NCI-H1048 (cell line): Measurements from ENCODE around the gene UBL5.
A peak's percentile ranks its signal among the peaks of the same experiment; 100 is the strongest.
"Not testable (repeated sequence)": the region's sequence is repeated elsewhere in the genome, so short reads cannot be mapped to it uniquely, and the experiment has no call there.

Experiments
- DNase-seq: peaks from one replicate; lab custom pipeline; 2025; lab: John Stamatoyannopoulos, UW

UBL5 gene

DNA sequence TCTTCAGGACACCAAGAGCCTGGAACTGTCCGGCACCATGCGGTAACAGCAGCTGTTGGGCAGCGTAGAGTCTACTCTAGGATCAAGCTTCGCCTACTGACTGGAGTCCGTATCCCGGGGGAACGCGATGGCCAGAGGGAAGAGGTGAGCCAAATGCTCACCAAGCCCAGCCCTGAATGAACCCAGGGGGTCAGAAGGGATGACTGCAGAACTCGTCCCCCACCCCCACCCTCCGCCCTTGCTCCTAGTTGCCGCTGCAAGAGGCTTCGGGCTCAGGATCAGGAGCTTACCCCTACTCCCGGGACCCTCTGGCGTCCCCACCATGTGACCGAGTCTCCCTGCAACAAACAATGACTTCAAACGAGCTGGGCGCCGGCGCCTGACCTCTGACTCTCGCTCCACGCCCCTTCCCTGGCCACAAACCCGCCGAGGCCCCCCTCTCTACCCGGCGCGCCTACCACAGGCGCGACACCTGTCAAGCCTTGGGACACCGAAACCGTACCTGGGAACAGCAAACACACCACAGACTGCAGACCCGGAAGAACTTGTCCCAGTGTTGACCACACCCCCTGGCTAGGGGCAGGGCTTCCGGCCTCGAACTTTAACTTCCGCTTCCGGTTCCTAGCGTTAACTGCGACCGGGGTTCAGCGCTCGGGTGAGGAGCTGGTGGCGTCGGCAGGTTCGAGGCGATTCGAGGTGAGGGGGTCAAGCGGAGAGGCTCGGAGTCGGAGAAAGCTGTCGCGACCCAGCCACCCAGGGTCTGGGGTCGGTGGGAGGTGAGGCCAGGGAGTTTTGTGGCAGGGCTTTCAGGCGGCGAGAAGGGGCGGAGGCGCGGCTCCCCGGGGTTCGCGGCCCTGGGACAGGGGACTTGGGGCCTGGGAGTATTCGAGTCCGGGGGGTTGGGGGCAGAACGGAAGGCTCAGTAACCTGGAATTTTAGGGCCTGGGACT lies at the start of gene UBL5:
TSS of gene UBL5 (plus strand) at position 630 of the 950 bp plus-strand sequence. CDS start 420 bp downstream, outside the sequence.
- DNase-seq = peak; percentile 79

DNA sequence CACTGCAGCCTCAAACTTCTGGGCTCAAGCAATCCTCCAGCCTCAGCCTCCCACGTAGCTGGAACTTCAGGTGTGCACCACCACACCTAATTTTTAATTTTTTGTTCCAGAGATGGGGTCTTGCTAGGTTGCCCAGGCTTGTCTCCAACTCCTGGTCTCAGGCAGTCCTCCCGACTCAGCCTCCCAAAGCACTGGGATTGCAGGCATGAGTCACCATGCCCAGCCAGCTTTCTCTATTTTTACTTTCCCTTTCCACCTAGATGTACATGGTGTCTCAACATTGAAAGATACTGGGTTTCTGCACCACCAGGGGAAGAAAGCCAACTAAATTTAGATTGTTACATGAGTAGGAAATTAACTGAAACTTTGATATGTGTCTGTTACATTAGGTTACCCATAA lies 45.4 kb upstream of the UBL5 start:
- no peak for DNase-seq

DNA sequence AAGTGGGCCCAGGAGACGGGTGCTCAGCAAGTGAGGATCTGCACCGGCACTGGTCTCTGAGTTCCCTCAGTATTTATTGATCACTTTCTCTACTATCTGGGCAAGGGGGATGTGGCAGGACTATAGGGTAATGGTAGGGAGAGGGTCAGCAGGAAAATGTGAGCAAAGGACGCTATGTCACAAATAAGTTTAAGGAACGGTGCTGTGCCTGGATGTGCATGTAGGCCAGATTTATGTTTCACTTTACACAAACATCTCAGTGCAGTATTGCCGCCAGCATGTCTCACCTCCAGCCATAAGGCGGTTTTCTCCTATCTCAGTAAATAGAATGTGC lies 43.6 kb upstream of the UBL5 start:
- DNase-seq = not testable (repeated sequence)

DNA sequence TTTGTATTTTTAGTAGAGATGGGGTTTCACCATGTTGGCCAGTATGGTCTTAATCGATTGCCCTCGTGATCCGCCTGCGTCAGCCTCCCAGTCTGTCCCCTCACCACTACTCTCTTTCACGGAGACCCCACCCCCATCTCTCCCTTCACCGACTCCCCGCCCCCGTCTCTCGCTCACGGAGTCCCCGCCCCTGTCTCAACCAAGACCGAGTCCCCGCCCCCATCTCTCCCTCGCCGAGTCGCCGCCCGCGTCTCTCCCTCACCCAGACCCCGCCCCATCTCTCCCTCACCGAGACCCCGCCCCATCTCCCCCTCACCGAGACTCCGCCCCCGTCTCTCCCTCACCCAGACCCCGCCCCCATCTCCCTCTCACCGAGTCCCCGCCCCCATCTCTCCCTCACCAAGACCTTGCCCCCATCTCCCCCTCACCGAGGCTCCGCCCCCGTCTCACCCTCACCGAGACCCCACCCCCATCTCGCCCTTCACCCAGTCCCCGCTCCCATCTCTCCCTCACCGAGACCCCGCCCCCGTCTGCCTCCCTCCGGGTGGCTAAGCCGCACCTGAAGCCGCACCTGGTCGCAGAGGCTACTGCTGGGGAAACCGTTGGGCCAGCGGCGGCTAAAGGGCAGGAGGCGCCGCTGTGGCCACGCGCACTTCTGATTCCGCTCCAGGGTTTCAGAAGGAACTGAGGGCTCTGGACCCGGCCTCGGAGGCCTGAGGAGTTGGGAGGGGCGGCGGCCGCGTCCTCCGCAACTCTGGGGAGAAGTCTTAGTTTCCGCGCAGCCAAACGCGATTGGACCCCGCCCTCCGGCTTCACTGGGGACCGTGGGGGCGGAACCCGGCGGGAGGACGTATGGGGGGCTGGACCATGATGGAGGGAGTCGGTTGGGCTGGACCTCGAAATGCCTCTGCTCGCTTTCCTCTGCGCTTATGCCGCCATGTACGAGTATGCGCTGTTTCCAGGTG lies 42.1 kb upstream of the UBL5 start:
- DNase-seq = peak; percentile 94

DNA sequence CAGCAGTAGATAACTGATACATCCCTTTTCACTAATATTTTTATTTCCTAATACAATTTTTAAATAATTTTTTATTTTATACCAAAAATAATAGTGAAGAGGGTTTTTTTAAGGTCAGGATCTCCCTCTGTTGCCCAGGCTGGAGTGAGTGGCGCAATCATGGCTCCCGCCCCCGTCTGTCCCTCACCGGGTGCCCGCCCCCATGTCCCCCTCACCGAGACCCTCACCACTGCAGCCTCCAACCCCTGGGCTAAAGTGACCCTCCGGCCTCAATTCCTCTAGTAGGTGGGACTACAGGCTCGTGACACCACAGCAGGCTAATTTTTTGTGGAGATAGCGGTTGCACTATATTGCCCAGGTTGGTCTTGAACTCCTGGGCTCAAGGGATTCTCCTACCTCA lies 41.4 kb upstream of the UBL5 start:
- DNase-seq = no peak

DNA sequence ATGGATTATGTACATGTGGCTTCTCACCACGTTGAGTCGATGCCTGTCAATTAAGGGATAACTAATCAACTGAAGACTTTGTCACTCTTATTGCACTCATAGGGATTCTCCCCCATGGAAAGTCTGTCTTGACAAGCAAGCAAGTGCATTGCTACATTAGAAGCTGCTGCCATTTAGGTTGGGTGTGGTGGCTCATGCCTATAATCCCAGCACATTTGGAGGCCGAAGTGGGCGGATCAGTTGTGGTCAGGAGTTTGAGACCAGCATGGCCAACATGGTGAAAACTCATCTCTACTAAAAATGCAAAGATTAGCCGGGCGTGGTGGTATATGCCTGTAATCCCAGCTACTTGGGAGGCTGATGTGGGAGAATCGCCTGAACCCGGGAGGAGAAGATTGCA lies 40.9 kb upstream of the UBL5 start:
- DNase-seq = no peak

DNA sequence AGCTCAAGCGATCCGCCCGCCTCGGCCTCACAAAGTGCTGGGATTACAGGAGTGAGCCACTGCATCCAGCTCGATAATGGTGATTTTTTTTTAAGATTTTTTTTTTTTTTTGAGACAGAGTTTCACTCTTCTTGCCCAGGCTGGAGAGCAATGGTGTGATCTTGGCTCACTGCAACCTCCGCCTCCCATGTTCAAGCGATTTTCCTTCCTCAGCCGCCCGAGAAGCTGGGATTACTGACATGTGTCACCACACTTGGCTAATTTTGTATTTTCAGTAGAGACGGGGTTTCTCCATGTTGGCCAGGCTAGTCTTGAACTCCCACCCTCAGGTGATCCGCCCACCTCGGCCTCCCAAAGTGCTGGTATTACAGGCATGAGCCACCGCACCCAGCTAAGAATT lies 39.1 kb upstream of the UBL5 start:
- DNase-seq = not testable (repeated sequence)

DNA sequence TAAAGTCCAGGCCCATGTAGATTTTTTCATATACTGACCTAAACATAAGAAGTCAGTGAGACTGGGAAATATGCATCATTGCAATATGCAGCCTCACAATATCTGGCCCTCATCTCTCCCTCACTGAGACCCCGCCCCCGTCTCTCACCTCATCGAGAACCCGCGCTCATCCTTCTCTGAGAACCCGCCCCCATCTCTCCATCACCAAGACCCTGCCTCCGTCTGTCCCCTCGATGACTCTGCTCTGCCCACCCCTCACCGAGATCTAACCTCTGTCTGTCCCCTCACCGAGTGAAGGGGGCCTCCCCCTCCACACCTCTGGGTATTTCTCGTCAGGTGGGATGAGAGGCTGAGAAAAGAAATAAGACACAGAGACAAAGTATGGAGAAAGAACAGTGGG lies 38.7 kb upstream of the UBL5 start:
- DNase-seq = no peak

DNA sequence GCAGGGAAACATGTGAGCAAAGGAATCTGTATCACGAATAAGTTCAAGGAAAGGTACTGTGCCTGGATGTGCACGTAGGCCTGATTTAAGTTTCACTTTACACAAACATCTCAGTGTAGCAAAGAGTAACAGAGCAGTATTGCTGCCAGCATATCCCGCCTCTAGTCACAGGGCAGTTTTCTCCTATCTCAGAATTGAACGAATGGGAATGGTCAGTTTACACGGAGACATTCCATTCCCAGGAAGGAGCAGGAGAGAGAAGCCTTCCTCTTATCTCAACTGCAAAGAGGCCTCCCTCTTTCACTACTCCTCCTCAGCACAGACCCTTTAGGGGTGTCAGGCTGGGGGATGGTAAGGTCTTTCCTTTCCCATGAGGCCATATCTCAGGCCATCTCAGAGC lies 38.1 kb upstream of the UBL5 start:
- not testable (repeated sequence) for DNase-seq

DNA sequence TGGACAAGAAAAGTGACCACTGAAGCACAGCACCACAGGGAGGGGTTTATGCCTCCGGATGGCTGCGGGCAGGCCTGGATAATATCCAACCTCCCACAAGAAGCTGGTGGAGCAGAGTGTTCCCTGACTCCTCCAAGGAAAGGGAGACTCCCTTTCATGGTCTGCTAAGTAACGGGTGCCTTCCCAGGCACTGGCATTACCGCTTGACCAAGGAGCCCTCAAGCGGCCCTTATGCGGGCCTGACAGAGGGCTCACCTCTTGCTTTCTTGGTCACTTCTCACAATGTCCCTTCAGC lies 36.7 kb upstream of the UBL5 start:
- DNase-seq = not testable (repeated sequence)

DNA sequence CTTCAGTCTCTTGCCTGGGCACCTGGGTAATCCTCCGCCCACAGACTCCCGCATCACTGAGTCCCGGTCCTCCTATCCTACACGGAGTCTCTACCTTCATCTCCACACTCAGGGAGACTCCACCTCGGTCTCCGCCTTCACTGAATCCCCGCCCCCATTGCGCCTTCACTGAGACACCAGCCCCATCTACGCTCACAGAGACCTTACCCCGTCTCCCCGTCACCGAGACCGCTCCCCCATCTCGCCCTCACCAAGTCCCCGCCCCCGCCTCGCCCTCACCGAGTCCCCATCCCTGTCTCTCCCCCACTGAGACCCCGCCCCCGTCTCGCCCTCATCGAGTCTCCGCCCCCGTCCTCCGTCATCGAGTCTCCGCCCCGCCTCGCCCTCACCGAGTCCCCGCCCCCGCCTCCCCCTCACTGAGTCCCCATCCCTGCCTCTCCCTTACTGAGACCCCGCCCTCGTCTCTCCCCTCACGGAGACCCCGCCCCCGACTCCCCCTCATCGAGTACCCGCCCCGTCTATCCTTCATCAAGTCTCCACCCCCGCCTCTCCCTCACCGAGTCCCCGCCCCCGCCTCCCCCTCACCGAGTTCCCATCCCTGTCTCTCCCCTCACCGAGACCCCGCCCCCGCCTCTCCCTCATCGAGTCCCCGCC lies 36.0 kb upstream of the UBL5 start:
- peak; percentile 90 for DNase-seq

DNA sequence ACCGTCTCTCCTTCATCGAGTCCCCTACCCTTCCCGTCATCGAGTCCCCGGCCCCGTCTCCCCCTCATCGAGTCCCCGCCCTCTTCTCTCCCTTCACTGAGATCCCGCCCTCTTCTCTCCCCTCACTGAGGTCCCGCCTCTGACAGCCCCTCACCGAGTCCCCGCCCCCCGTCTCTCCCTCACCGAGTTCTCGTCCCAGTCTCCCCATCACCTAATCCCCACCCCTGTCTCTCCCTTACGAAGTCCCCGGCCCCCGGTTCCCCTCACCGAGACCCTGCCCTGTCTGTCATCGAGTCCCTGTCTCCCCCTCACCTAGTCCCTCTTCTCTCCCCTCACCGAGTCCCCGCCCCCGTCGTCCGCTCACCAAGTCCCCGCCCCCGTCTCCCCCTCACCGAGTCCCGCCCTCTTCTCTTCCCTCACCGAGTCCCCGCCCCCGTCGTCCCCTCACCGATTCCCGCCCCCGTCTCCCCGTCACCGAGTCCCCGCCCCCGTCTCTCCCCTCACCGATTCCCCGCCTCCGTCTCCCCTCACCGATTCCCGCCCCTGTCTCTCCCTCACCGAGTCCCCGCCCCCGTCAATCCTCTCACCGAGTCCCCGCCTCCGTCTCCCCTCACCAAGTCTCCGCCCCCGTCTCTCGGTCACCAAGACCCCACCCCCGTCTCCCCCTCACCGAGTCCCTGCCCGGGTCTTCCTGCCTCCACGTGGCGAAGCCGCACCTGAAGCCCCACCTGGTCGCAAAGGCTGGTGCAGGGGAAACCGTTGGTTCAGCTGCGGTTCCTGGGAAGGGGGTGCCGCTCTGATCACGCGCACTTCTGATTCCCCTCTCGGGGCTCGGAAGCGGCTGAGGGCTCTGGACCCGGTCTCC lies 35.3 kb upstream of the UBL5 start:
- DNase-seq = peak; percentile 90

DNA sequence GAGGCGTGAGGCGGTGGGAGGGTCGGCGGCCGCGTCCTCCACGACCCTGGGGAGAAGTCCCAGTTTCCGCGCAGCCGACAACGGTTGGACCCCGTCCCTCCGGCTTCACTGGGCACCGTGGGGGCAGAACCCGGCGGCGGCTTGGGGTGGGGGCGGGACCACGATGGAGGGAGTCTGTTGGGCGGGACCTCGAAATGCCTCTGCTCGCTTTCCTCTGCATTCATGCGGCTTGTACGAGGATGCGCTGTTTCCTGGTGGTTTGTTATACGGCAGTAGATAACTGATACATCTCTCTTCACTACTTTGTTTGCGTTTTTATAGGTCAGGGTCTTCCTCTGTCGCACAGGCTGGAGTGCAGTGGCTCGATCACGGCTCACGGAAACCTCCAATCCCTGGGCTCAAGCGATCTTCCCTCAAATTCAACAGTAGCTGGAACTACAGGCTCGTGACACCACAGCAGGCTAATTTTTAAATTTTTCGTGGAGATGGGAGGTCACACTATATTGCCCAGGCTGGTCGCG lies 34.6 kb upstream of the UBL5 start:
- DNase-seq = no peak

DNA sequence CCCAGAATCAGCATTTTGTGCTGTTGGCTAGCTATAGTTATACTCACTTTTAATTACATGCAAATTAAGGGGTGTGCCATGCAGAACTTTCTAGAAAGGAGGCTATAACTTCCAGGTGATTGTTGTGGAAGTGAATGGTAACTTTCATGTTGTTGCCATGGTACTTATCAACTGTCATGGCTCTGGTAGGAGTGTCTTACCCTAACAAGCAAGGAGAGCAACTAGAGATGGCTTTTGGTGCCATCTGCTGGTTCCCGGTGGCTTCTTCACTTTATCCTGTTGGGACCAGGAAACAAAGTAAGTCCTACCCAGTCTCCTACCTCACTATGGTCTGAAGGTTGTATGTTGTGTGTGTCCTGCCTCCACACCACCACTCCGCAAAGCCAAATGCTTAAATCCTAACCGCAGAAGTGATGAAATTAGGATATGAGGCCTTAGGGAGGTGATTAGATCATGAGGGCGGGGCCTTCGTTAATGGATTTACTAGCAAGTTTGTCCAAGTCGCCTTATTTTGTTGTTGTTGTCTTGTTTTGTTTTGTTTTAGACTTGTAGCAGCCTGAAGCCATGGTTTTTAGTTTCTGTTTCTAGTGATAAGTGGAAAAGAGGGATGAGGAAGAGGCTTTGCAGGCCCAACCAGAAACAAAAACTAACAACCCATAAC lies 31.5 kb upstream of the UBL5 start:
- DNase-seq = peak; percentile 42

DNA sequence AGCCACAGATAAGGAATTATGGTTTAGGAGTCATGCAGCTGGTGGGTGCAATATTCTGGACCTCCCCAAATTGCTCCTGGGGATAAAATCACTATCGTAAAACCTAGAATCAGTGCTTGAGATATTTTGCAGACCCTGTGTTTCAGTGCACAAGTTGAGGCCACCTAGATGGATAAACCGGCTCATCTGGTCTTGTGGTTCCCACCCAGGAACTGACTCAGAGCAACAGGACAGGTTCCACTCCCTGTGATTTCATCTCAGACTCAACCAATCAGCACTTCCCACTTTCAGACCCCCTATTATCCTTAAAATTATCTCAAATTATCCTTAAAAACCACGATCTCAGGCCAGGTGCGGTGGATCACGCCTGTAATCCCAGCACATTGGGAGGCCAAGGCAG lies 29.8 kb upstream of the UBL5 start:
- no peak for DNase-seq

DNA sequence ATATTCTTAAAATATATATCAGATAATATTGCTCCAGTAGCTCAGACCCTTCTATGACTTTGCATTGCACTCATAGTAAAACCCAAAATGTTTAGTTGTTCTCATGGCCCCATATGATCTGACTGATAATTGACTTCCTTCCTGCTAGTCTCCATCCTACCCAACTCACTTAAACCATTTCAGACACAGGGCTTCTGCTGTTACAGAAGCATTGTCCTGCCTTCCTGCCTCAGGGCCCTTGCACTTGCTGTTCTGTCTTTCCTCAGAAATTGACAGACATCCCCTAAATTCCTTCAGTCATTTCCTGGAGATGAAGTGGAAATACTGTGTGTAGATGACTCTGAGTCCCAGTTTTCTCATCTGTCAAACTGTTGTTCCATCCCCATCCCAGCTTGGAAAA lies 28.6 kb upstream of the UBL5 start:
- DNase-seq = no peak

DNA sequence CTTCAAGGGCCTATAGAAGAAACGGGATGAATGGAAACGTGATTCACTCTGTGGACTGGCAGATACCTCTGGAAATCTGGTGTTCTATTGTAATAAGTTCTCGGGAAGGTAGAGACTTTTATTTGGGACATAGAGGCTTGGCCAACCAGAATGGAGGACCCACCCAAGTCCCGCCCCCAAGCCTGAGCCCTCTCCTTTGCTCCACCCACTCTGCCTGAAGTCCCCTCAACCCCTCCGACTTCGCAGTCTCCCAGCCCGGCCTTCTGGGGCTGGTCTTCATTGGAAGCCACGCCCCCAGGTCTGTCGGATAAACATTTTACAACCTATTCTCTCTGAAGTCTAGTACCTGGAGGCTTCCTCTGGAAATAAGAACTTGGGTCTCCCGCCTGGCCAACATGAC lies 25.7 kb upstream of the UBL5 start:
- no peak for DNase-seq

DNA sequence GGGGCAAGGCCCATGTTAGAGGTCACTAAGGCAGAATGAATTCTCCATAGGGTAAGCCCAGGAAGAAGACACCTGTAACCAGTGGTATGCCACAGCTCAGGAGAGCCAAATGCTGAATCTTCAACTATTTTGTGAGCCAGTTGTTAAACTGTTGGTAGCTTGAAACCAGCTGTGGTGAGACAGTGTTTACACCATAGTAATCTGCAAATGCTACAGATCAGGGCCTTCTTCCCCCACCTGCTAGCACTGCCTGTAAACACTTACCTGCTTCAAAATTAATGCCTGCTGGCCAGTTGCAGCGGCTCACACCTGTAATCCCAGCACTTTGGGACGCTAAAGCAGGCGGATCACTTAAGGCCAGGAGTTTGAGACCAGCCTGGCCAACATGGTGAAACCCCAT lies 20.9 kb upstream of the UBL5 start:
- no peak for DNase-seq

DNA sequence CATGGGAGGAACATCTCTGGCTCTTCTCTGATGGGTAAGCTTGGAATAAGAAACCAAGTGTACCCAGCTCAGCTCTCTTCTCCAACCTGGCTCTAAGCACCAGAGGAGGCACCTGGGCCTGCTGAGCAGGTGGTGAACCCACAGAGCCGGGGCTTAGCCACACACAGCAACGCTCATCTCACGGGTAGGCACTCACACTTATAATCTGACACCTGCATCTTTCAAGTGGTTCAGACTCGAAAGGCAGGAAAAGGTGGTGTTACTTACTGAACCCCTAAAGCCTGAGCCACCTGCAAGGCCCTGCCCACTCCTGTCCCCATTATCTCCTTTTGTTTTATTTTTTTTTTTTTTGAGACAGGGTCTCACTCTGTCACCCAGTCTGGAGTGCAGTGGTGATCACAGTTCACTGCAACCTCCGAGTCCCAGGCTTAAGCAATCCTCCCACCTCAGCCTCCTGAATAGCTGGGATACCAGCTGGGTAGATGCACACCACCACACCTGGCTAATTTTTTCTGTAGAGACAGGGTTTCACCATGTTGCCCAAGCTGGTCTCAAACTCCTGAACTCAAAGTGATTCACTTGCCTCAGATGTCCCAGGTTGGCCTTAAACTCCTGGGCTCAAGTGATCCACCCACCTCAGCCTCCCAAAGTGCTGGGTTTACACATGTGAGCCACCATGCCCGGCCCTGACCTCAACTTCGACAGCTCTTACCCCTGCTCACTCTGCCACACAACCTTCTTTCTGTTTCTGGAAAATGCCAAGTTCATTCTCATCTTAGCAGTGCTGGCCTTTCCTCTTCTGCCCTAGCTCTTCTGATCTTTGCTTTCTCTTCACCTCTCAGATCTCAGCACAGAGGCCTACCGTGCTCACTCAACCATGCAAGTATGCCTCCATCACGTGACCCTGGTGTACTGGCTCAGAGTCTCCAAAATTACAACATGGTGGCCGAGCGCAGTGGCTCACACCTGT lies 18.6 kb upstream of the UBL5 start:
- no peak for DNase-seq

DNA sequence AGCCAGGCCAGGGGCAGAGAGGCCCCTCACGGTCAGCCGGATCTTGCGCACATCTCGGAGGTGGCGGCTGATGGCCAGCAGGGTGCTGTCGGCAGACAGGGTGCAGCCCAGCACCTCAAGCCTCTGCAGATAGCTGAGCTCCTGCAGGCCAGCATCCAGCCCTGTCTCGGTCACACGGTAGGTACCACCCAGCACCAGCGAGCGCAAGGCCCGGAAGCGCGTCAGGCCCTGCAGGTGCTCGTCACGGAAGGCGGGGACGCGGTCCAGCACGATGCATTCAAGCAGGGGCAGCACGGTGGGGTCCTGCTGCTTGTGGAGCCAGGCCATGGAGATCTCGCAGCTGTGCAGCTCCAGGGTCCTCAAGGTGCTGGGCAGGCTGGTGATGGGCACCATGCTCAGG lies 16.6 kb upstream of the UBL5 start:
- DNase-seq = no peak
